Jurkat, Clone E6-1 (cell line): ENCODE results near the gene TANC1.
"Not testable (repeated sequence)": the region's sequence is repeated elsewhere in the genome, so short reads cannot be mapped to it uniquely, and the experiment has no call there.

Experiments
- DNase-seq: peaks from one replicate; pipeline ENCODE4 v3.0.0-alpha.2; 2011; ENCODE audit warnings: low read depth, low spot score
- H3K4me3 ChIP-seq: 2 replicates; pipeline ENCODE4 v1.5.1; 2011; ENCODE audit warnings: mild to moderate bottlenecking, low read length, control low read depth, moderate library complexity

TANC1 gene

DNA sequence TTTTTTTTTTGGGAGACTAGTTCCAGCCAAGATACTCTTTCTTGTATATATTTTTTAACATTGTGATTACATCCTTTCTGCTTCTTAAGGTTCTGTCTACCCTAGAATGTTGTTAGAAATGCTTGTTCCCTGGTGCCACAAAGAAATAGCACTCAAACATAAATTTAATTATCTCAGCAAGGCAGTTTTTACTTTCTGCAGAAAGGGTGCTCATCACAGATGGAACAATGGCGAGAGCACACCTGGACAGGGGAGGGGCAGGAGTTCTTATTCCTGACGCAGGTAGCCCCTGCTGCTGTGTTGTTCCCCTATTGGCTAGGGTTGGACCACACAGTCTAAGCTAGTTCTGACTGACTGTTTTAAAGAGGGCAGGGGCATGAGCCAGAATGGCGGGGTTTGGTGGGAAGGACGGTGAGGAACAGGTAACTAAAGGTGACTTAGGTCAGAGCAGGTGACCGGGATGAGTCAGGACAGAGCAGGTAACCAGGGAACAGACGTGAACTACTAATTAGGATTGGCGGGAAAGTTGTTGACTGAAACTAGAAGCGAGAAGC is 127.9 kb downstream of the TANC1 start:
- DNase-seq, H3K4me3 ChIP-seq: not testable (repeated sequence)

DNA sequence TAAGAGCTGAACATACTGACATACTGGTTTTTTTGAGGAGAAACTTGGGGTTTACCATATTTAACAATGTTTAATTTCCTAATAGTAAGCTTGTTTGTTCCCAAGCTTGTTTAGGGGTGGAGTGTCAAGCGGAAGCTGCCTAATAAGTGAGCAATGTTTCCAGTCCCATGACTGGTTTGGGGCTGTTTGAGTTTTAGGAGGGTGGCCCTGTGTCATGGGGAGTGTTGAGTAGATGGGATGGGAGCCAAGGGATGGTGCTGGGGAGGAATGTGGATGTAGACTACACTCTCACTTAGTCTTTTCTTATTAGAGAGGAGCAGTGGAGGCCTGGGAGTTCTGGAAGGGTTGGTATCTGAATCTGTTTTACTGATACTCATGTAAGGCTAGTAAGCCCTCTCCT is 128.5 kb downstream of the TANC1 start:
- no peak overlapping the region for H3K4me3 ChIP-seq

DNA sequence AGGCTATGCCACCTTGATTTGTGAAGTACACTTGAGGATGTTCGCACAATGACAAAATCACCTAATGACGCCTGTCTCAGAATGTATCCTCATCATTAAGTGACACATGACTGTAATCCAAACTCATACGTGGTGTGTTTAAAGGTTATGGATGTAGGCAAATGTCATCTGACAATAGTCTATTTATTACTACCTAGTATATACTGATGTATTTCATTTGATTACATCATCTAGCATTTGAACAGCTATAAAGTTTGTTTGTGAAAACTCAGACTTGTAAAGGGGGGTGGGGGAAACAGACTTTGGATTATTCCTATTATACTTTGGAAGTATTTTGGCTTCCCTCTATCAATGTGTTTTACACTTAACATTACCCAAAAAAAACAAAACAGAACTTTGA is 129.9 kb downstream of the TANC1 start:
- no peak for DNase-seq
- H3K4me3 ChIP-seq: no peak overlapping the region

More for the DNA sequence above, 128.5 kb downstream of the TANC1 start:
- no peak for DNase-seq

DNA sequence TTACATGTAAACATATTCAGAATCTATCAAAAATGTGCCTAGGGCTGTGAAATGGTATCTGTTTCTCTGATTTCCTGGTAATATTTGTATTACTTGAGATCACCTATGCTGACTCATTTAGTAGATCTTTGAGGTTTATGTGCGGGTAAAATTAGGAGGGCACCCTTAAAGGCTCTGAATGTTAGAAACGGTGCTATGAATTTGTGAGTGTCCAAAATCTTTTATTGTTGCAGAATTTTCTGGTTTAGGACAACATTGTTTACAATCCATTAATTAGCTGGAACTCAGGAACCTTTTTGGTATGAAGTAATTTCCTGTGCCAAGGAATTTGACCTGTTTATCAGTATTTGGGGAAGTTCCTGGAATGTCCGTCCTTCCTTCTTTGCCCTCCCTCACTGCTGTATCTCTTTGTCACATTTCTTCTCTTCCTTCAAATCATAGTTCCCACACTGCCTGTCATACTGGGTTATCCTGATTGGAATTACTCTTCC is 130.5 kb downstream of the TANC1 start:
- no peak for DNase-seq
- H3K4me3 ChIP-seq: no peak overlapping the region

DNA sequence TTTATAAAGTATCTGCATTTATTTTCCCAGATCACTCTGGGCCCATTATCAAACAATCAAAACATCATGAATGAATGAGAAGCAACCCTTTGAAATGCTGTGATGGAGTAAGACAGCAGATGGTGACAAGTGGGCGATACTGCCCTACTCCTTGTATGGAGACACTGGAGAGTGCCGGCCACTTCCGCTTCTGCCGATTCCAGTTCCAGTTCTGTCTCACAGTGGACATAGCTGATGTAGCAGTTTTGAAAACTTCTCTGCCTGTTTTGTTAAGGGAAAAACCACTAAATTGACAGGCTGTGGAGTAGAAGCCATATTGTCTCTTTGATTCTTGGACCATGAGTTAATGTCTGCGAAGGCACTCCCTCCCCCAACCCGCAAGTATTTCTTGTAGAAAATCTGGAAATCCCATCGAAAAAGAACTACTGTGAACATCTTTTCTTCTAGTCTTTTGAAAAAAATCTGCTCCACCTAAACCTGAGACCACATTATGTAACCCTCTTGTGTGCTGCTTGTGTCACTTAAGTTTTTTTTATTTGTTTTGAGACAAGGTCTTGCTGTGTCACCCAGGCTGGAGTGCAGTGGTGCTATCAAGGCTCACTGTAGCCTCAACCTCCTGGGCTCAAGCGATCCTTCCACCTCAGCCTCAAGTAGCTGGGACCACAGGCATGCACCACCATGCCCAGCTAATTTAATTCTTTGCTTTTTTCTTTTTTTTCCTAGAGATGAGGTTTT is 133.5 kb downstream of the TANC1 start:
- no peak overlapping the region for H3K4me3 ChIP-seq
- no peak for DNase-seq

DNA sequence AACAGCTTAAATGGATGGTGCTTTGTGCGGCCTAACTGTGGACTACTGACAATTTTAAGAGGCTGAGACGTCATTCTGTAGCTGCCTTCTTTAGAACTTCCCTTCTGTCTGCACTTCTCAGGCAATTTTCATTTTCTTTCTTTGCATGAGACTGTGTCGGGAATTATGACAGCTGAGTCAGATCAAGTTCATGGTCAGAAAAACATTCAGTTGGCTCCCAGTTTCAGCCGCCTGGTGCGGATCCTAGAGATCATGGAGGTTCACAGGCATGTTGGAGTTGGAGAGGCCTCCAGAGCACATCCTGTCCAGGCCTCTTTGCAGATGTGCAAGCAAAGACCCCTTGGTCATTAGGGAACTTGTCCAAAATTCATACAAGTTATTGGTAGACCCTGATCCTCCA is 135.0 kb downstream of the TANC1 start:
- no peak for DNase-seq
- H3K4me3 ChIP-seq: no peak overlapping the region

DNA sequence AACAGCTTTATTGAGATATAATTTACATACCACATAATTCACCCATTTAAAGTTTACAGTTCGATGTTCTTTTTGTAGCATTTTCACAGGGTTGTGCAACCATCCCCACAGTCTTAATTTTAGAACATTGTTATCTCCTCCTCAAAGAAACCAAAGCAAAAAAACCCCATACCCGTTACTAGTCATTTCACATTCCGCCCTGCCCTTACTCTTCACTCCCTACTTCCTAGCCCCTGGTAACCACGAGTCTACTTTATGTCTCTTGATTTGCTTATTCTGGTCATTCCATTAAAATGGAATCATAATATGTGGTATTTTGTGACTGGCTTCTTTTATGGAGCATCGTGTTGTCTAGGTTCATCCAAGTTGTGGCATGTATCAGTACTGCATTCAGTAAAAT is 137.7 kb downstream of the TANC1 start:
- H3K4me3 ChIP-seq: no peak overlapping the region
- no peak for DNase-seq

GRCh38 chr2:159108181-159108893 is 139.9 kb downstream of the TANC1 start:
- H3K4me3 ChIP-seq: no peak overlapping the region
- DNase-seq: no peak

DNA sequence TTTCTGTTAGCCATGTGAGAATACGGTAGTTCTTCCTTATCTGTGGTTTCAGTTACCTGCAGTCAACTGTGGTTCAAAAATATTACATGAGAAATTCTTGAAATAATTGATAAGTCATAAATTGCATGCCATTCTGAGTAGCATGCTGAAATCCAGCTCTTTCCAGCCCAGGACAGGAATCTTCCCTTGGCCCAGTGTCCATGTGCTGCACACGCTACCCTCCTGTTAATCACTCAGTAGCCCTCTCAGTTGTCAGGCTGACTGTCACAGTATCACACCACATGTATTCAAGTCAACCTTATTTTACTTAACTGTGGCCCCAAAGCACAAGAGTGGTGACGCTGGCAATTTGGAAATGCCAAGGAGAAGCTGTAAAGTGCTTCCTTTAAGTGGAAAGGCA is 141.1 kb downstream of the TANC1 start:
- H3K4me3 ChIP-seq: no peak overlapping the region
- DNase-seq: no peak

DNA sequence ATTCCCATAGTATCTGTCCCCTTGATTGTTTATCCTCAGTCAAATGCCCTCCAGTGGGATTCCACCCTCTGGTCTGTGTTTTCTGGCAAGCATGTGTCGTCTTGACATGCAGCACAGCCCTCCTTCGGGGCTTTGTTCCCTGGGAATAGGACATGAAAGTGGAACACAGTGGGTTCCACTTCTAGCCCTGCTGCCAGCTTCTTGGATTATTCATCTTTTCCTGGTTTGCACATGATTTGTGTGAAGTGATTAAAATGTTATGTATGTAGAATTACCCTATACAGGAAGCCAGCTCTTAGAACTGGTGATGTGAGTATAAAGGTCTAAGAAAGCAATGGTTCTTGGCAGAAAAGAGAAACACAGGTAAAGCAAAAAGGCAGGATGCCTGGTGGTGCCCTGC is 142.3 kb downstream of the TANC1 start:
- no peak for DNase-seq
- H3K4me3 ChIP-seq: no peak overlapping the region

- DNase-seq: no peak
- no peak overlapping the region for H3K4me3 ChIP-seq
These were observed 143.0 kb downstream of the TANC1 start for GRCh38 chr2:159111346-159111927.

DNA sequence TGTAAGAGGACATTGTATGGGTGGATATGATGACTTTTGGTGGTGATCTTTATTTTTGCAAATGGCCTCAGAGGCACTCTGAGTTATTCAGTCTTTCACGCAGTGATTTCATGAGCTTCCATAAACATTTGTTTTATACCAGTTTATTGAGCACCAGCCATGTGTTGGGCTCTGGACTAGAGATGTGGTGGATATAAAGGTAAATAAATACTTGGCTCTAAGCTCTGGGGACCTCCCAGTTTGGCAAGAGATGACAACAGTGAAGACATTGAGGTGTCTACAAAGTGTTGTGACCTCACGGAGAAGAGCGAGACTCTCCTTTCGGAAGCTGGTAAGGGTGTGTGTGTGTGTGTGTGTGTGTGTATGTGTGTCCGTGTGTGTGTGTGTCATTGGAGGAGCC is 146.4 kb downstream of the TANC1 start:
- DNase-seq: no peak
- H3K4me3 ChIP-seq: no peak overlapping the region

GRCh38 chr2:159116922-159117321 is 148.5 kb downstream of the TANC1 start:
- no peak overlapping the region for H3K4me3 ChIP-seq
- no peak for DNase-seq

DNA sequence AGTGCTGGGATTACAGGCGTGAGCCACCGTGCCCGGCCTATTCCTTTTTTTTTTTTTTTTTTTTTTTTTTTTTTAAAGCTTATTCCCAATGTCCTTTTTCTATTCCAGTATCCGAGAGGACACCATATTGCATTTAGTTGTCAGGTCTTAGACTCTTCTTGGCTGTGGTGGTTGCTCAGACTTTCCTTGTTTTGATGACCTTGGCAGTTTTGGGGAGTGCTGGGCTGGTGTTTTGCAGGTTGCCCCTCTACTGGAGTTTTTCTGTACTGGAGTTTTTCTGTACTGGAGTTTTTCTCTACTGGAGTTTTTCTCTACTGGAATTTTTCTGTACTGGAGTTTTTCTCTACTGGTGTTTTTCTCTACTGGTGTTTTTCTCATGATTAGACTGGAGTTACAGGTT is 149.2 kb downstream of the TANC1 start:
- H3K4me3 ChIP-seq: no peak overlapping the region
- no peak for DNase-seq

GRCh38 chr2:159118115-159118858 is 149.8 kb downstream of the TANC1 start:
- DNase-seq: peak; percentile 83

DNA sequence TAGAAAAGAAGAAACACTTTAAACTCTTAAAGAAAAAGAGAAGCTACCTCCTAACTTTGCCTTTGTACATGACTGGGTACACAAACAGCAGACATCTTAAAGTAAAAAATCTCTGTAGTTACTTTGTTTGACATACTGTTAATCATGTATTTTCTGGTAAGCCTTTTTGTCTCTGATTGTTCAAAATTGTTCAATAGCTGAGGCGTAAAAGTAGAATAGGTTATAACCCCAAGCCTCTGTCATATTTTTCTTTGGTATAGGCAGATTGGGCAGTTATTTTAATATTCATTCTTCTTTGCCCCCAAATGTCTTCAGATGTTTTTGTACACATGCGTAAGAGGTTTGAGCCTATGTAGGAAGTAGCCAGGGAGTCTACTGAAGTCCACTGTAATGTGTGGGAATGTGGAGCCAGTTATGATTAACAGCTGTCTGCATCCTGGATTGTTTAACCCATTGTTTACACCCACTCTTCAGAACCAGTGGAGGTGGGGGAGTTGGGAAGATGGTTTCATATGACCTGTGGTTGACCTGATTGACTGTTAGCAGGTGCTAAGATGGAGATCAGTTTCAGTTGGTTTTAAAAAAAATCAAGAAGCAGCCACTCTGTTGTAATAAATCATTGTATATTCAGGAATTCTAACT is 150.5 kb downstream of the TANC1 start:
- no peak for DNase-seq
- no peak overlapping the region for H3K4me3 ChIP-seq

More at GRCh38 chr2:159118115-159118858, 149.8 kb downstream of the TANC1 start:
- H3K4me3 ChIP-seq: no peak overlapping the region

DNA sequence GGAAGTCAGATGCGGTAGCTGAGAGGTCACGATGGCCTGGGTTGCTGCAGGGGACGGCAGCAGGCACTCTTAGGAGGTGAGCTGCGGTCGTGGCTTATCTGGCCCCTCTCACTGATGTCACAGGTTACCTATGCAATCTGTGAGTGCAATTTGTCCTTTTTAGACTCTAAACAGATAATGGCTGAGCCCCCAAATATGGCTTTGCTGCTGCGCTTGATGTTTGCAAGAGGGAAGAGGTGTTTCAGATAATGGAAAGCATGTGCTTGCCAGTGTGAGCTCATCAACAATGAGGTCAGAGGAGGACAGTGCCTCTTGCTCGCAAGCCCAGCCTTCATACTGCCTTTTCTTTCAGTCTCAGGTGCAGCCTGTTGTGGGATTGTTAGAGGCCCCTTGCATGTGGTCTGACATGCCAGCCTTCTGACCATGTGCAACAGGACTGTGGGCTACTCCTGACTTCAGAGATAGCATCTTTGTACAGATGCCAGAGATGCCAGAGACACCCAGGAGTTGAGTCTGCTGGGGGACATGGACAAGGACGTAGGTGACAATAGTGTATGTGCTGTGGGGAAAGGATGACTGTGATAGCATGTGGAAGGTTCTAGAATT is 151.3 kb downstream of the TANC1 start:
- H3K4me3 ChIP-seq: no peak overlapping the region
- no peak for DNase-seq

DNA sequence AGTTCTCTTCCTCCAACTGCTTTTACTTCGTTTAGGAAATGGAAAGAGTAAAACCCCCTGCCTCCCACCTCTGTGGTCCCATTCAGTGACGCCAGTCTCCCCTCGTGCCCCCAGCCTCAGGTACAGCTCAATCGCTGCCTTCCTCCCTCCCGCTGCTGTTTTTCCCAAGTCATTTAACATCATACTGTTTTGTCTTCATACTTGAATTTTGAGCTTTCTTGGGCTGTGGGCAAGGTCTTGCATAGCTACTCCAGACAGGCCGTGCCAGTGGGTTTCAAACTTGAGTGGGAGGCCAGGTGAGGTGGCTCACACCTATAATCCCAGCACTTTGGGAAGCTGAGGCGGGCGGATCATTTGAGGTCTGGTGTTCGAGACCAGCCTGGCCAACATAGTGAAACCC is 155.3 kb downstream of the TANC1 start:
- DNase-seq: no peak
- H3K4me3 ChIP-seq: no peak overlapping the region
